ENCODE data around the gene ITSN2. TPM values are rescaled to one million over a fixed set of nuclear protein-coding genes. Genes with fewer than 3 reads are reported as not detected.

Gene ITSN2
- total RNA-seq, 1 experiment from 2014 or later = 26.5 TPM

GRCh38 chr2:24274809-24275208, 85.5 kb downstream of the ITSN2 start (continued):
- TF ChIP-seq EZH2 (IDR thresholded peaks at IDR 0.05) (no peak), ELF1 (IDR thresholded peaks at IDR 0.05; ENCODE audit: borderline replicate concordance, low read depth) (no peak), YY1 (IDR thresholded peaks at IDR 0.05; ENCODE audit: extremely low read depth, insufficient replicate concordance, low read depth, low read length) (no peak), POLR2AphosphoS5 (IDR thresholded peaks at IDR 0.05; ENCODE audit: low read depth, low read length) (no peak), TCF7L2 (IDR thresholded peaks at IDR 0.05; ENCODE audit: borderline replicate concordance, extremely low read depth, insufficient read depth, insufficient read length) (no peak)

- DNase-seq (ENCODE audit: low read depth, low spot score) = no peak
- Histone ChIP-seq H3K27me3 (ENCODE audit: insufficient read depth, low read length) (no peaks in the 10 kb centered on the region), H2AFZ (ENCODE audit: low read depth, low read length, poor library complexity, severe bottlenecking) (no peak overlapping the region), H3K79me2 (ENCODE audit: insufficient read depth, low read length) (no peaks in the 10 kb centered on the region), H3K9me2 (ENCODE audit: insufficient read depth) (no peaks in the 10 kb centered on the region), H3K9ac (ENCODE audit: low read length) (no peak overlapping the region), H3K36me3 (ENCODE audit: control insufficient read depth in 1 of 2, insufficient read depth in 2 of 2, low read length in 2 of 2) (no peaks in the 10 kb centered on the region), H3K4me2 (ENCODE audit: low read length) (no peak overlapping the region), H3K4me3 (replicated peaks in 1 of 2; ENCODE audit: low read depth in 1 of 2, low read length in 2 of 2) (no peak overlapping the region), H3K9me3 (ENCODE audit: control insufficient read depth in 1 of 2, insufficient read depth in 1 of 2, low read depth in 1 of 2, low read length in 2 of 2) (no peaks in the 10 kb centered on the region), H3K4me1 (ENCODE audit: control insufficient read depth in 1 of 2, insufficient read depth in 2 of 2, low read length in 2 of 2) (no peaks in the 10 kb centered on the region), H4K20me1 (ENCODE audit: insufficient read depth) (no peaks in the 10 kb centered on the region), H3K27ac (ENCODE audit: low read depth, low read length) (no peak overlapping the region)
- intact Hi-C loops (cut with micrococcal nuclease) = no loop called here
- ATAC-seq = no peak
- CTCF ChIA-PET = no interaction called here
- no peak for TF ChIP-seq ZNF274 (IDR thresholded peaks at IDR 0.05; ENCODE audit: low read depth, low read length)
- TF ChIP-seq EZH2 (IDR thresholded peaks at IDR 0.05) = no peak
- TF ChIP-seq POLR2A (IDR thresholded peaks at IDR 0.05; ENCODE audit: borderline replicate concordance, extremely low read depth, insufficient read depth, insufficient read length) = no peak
- TF ChIP-seq REST (IDR thresholded peaks at IDR 0.05; ENCODE audit: low read depth) = no peak
- TF ChIP-seq POLR2AphosphoS5 (IDR thresholded peaks at IDR 0.05; ENCODE audit: low read depth, low read length) = no peak
- no peak for TF ChIP-seq CEBPB (IDR thresholded peaks at IDR 0.05; ENCODE audit: low read depth)
- no peak for TF ChIP-seq TCF7L2 (IDR thresholded peaks at IDR 0.05; ENCODE audit: borderline replicate concordance, extremely low read depth, insufficient read depth, insufficient read length)
- TF ChIP-seq FOSL1 (IDR thresholded peaks at IDR 0.05; ENCODE audit: low read depth) = no peak
- TF ChIP-seq JUND (IDR thresholded peaks at IDR 0.05) = no peak
- TF ChIP-seq MAX (IDR thresholded peaks at IDR 0.05) = no peak
- no peak for TF ChIP-seq CTCF (IDR thresholded peaks at IDR 0.05 in 2 of 3, conservative IDR thresholded peaks at IDR 0.05 in 1 of 3; ENCODE audit: borderline replicate concordance in 1 of 3, insufficient read depth in 1 of 3, low read depth in 2 of 3, low read length in 2 of 3)
- no peak for TF ChIP-seq EZH2phosphoT487 (IDR thresholded peaks at IDR 0.05; ENCODE audit: borderline replicate concordance)
- no peak for TF ChIP-seq RAD21 (IDR thresholded peaks at IDR 0.05; ENCODE audit: low read depth)
- TF ChIP-seq CBX3 (IDR thresholded peaks at IDR 0.05; ENCODE audit: low read depth) = no peak
- no peak for TF ChIP-seq ZBTB33 (IDR thresholded peaks at IDR 0.05; ENCODE audit: extremely low read depth, insufficient replicate concordance, low read length)
- no peak for TF ChIP-seq ZFX (IDR thresholded peaks at IDR 0.05)
- POLR2A ChIA-PET = no interaction called here
- BruUV-seq (replicated peaks) = no TSS peak
- RAD21 ChIA-PET (ENCODE audit: low non-redundant PET in 1 of 2, low total read pairs in 2 of 2, uncharacterized antibody in 2 of 2, unreplicated experiment in 2 of 2) = interaction anchor here in 1 of 2 experiments (0.6 kb wide), 1 partner anchor 23 kb away, joined by 3 read pairs; no protein-coding TSS in a partner anchor
Measured at GRCh38 chr2:24273598-24273997, 86.7 kb downstream of the ITSN2 start.

All from HCT116 (cell line).